Endothelial cell (in vitro differentiated cells): ENCODE measurements around the gene UGT2A1. TPM values are rescaled to one million over a fixed set of nuclear protein-coding genes. Genes with fewer than 3 reads are reported as not detected.
A peak's percentile ranks its signal among the peaks of the same experiment; 100 is the strongest.

Experiments used
- DNase-seq: peaks from one replicate; pipeline ENCODE4 v3.0.0; 2021; ENCODE audit warnings: low spot score
- H3K27ac Mint-ChIP-seq: one replicate; pipeline ENCODE4 v1.8.0; 2021; ENCODE audit warnings: mixed read lengths, inconsistent platforms; ENCODE audit not compliant: unreplicated experiment
- H3K27me3 Mint-ChIP-seq: one replicate; pipeline ENCODE4 v1.8.0; 2021; ENCODE audit warnings: mild to moderate bottlenecking, moderate library complexity, mixed read lengths, inconsistent platforms; ENCODE audit not compliant: unreplicated experiment
- H3K36me3 Mint-ChIP-seq: one replicate; pipeline ENCODE4 v1.8.0; 2021; ENCODE audit warnings: mild to moderate bottlenecking, low read depth, mixed read lengths, inconsistent platforms; ENCODE audit not compliant: unreplicated experiment
- H3K4me1 Mint-ChIP-seq: one replicate; pipeline ENCODE4 v1.8.0; 2021; ENCODE audit warnings: mild to moderate bottlenecking, mixed read lengths, inconsistent platforms; ENCODE audit not compliant: unreplicated experiment
- H3K4me3 Mint-ChIP-seq: one replicate; pipeline ENCODE4 v1.8.0; 2021; ENCODE audit warnings: mild to moderate bottlenecking, mixed read lengths, inconsistent platforms; ENCODE audit not compliant: unreplicated experiment
- H3K9me3 Mint-ChIP-seq: one replicate; pipeline ENCODE4 v1.8.0; 2021; ENCODE audit warnings: mixed read lengths, inconsistent platforms; ENCODE audit not compliant: unreplicated experiment
- CTCF ChIP-seq: fragments of 200-600 bp; sonication (generic); IDR thresholded peaks from one replicate; pipeline ENCODE4 v1.5.0; 2021; ENCODE audit warnings: antibody characterized with exemption; ENCODE audit not compliant: unreplicated experiment
- total RNA-seq: library from RNA; stranded (reverse); fragmentation: NEBNext Ultra II Directional; extraction: Animal tissue kit (Norgen Biotek cat#: 25700); gene quantifications from one replicate; pipeline ENCODE4 v1.2.1, GENCODE V29; 2021; ENCODE audit not compliant: unreplicated experiment

The UGT2A1 gene
- total RNA-seq, 1 donor from 2014 or later, result not detected

GRCh38 chr4:69639542-69639941 is 13.5 kb downstream of the UGT2A1 start, which contains the start of gene UGT2A2:
UGT2A2 (minus strand) TSS chr4:69639642; CDS start chr4:69639640, 2 bp downstream.
- Mint-ChIP-seq H3K27me3 (no peaks in the 10 kb centered on the region), H3K4me1 (no peaks in the 10 kb centered on the region), H3K36me3 (no peaks in the 10 kb centered on the region), H3K9me3 (no peaks in the 10 kb centered on the region), H3K4me3 (no peak within 1 kb of the TSS), H3K27ac (no peak within 1 kb of the TSS)
- TF ChIP-seq CTCF, result no peak
- DNase-seq, result no peak

DNA sequence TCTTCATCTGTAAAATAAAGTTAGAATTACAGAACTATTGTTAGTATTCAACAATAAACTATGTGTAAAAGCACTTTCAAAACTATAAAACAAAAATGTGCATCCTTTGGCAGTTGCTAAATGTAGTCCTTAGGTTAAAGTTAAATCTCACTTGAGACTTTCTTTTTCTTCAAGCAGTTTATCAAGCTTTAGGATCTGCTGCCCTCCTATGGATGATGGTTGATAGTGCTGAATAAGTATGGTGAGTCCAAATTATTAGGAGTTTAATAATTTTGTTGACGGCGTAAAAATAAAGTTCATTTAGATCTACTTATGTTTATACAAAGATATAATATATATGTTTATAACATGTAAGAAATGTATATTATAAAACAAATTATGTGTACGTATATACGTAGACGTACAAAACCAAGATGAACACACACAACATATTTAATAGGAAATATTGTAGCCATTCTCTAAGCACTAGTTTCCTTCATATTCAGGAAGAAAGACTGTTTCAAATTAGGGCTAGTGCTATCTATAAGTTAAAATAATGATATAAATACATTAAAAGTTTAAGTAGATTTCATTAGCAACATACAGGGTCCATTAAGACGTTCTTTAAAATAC is 35.9 kb downstream of the UGT2A1 start:
- Mint-ChIP-seq H3K4me1 (no peaks in the 10 kb centered on the region), H3K9me3 (no peaks in the 10 kb centered on the region), H3K27me3 (peaks cover 3% of the 10 kb centered on the region), H3K27ac (no peak overlapping the region), H3K4me3 (no peak overlapping the region), H3K36me3 (no peaks in the 10 kb centered on the region)
- DNase-seq, result peak; percentile 30
- TF ChIP-seq CTCF, result peak; percentile 63

DNA sequence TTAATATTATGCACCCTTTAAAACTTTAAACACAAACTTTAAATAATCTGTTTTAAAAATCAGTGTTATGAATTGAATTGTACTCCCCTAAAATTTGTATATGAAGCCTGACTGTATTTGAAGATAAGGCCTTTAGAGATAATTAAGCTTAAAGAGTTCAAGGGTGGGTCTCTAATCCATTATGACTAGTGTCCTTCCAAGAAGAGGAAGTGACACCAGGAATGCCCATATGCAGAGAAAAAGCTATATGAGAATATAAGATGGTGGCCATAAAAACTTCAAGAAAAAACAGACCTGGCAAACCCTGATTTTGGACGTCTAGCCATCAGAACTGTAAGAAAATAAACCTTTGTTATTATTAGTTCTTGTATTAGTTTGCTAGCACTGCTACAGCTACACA is 42.6 kb downstream of the UGT2A1 start:
- H3K4me3 Mint-ChIP-seq, result no peak overlapping the region
- H3K27ac Mint-ChIP-seq, result no peak overlapping the region
- H3K4me1 Mint-ChIP-seq, result no peaks in the 10 kb centered on the region
- H3K9me3 Mint-ChIP-seq, result no peaks in the 10 kb centered on the region
- TF ChIP-seq CTCF, result no peak
- peaks cover 3% of the 10 kb centered on the region for H3K27me3 Mint-ChIP-seq
- H3K36me3 Mint-ChIP-seq, result no peaks in the 10 kb centered on the region
- DNase-seq, result no peak

DNA sequence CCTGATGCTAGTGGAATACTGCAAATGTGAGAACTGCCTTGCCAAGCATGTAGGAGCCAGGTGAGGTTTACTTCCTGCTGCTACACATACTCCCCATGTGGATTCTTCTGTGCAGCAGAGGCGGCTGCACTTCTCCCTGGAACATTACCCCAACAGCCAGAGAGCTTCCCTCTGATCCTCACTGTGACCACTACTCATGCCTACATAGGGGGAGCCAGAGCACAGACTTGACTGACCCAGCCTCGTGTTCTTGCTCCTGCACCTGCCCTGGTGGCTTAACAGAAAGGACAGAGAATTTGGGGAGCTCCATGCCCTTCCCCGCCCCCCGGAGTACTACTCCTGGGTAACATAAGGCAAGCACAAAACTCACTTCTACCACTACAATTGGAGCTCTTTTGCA is 52.0 kb downstream of the UGT2A1 start:
- no peak for DNase-seq
- Mint-ChIP-seq H3K27me3 (peaks cover 2% of the 10 kb centered on the region), H3K4me1 (no peaks in the 10 kb centered on the region), H3K27ac (no peak overlapping the region), H3K4me3 (no peak overlapping the region), H3K9me3 (no peaks in the 10 kb centered on the region), H3K36me3 (no peaks in the 10 kb centered on the region)
- no peak for TF ChIP-seq CTCF

GRCh38 chr4:69600013-69600412 is 53.0 kb downstream of the UGT2A1 start:
- no peaks in the 10 kb centered on the region for H3K36me3 Mint-ChIP-seq
- no peak for TF ChIP-seq CTCF

More at GRCh38 chr4:69600013-69600412, 53.0 kb downstream of the UGT2A1 start:
- DNase-seq, result no peak
- H3K27me3 Mint-ChIP-seq, result peaks cover 2% of the 10 kb centered on the region
- H3K9me3 Mint-ChIP-seq, result no peaks in the 10 kb centered on the region
- no peak overlapping the region for H3K27ac Mint-ChIP-seq
- H3K4me3 Mint-ChIP-seq, result no peak overlapping the region
- no peaks in the 10 kb centered on the region for H3K4me1 Mint-ChIP-seq
